B cell (primary cell): ENCODE data around the gene GAD2. TPM values are rescaled to one million over a fixed set of nuclear protein-coding genes. Genes with fewer than 3 reads are reported as not detected.

Source experiments
- ATAC-seq: fragments of 200-7000 bp; cut with Tn5 transposase; one replicate; pipeline ENCODE4 v1.10.0; 2021; ENCODE audit warnings: low read depth, mild to moderate bottlenecking, moderate number of reproducible peaks, moderate library complexity
- CTCF ChIA-PET: fragments of 350-600 bp; sonication (Branson Sonifier 250); formaldehyde crosslinking; loops from one replicate; lab custom pipeline; 2021; ENCODE audit warnings: antibody characterized with exemption, inconsistent platforms; lab: Charles Lee
- POLR2A ChIA-PET: fragments of 350-600 bp; sonication (Branson Sonifier 250); formaldehyde crosslinking; loops from one replicate; lab custom pipeline; 2021; ENCODE audit warnings: antibody characterized with exemption; lab: Charles Lee
- DNase-seq: peaks from one replicate; pipeline ENCODE4 v3.0.0; 2013
- H2AFZ ChIP-seq: 2 replicates; pipeline ENCODE4 v1.6.1; 2012; ENCODE audit warnings: mild to moderate bottlenecking, low read depth, low read length; ENCODE audit not compliant: insufficient read depth, poor library complexity, severe bottlenecking
- H3K27ac ChIP-seq, 2 donors: 1 replicate in 1 of 2; 2 replicates in 1 of 2; pipeline ENCODE4 v1.5.1; 2012 to 2013; ENCODE audit warnings: low read length in 2 of 2, mild to moderate bottlenecking in 2 of 2, moderate library complexity in 1 of 2
- H3K27me3 ChIP-seq, 4 experiments: fragments of 200-600 bp in 1 of 4; sonication (generic) in 1 of 4; replicated peaks in 1 of 4; 1 replicate in 2 of 4; 2 replicates in 2 of 4; pipeline versions ENCODE4 v1.6.1 to v1.7.0; 2013 to 2016; ENCODE audit warnings: low read length in 3 of 4, mild to moderate bottlenecking in 2 of 4, mixed read lengths in 1 of 4, moderate library complexity in 1 of 4; ENCODE audit not compliant: insufficient read depth in 4 of 4, control insufficient read depth in 3 of 4; ENCODE audit errors: control extremely low read depth in 1 of 4
- H3K36me3 ChIP-seq, 2 experiments: replicated peaks in 1 of 2; 1 replicate in 1 of 2; 2 replicates in 1 of 2; pipeline versions ENCODE4 v1.6.1 to v1.7.1; 2013; ENCODE audit warnings: low read length in 1 of 2; ENCODE audit not compliant: insufficient read depth in 2 of 2, control insufficient read depth in 1 of 2; ENCODE audit errors: control extremely low read depth in 1 of 2, extremely low read depth in 1 of 2
- H3K4me1 ChIP-seq, 2 donors: fragments of 200-600 bp in 1 of 2; sonication (generic) in 1 of 2; 1 replicate in 1 of 2; 2 replicates in 1 of 2; pipeline versions ENCODE4 v1.5.1 to v1.6.1; 2013 to 2017; ENCODE audit warnings: low read length in 2 of 2; ENCODE audit not compliant: control insufficient read depth in 2 of 2, insufficient read depth in 2 of 2
- H3K4me2 ChIP-seq: replicated peaks from 2 replicates; pipeline ENCODE3; 2012; ENCODE audit warnings: mild to moderate bottlenecking, low read depth, low read length; ENCODE audit not compliant: poor library complexity, severe bottlenecking
- H3K4me3 ChIP-seq, 5 experiments: fragments of 200-600 bp in 1 of 5; sonication (generic) in 1 of 5; 1 replicate in 3 of 5; 2 replicates in 2 of 5; pipeline versions ENCODE4 v1.5.1 to v1.7.0; 2011 to 2016; ENCODE audit warnings: low read length in 4 of 5, mild to moderate bottlenecking in 4 of 5, low read depth in 2 of 5, control low read depth in 1 of 5, moderate library complexity in 1 of 5; ENCODE audit not compliant: insufficient read depth in 1 of 5; ENCODE audit errors: control extremely low read depth in 1 of 5, extremely low read depth in 1 of 5
- H3K79me2 ChIP-seq: fragments of 200-600 bp; sonication (generic); one replicate; pipeline ENCODE4 v1.6.0; 2016; ENCODE audit warnings: low read length; ENCODE audit not compliant: control insufficient read depth, insufficient read depth
- H3K9ac ChIP-seq: fragments of 200-600 bp; sonication (generic); 2 replicates; pipeline ENCODE4 v1.6.1; 2017; ENCODE audit warnings: mild to moderate bottlenecking, low read length, moderate library complexity
- H3K9me3 ChIP-seq, 3 donors: one replicate each; pipeline versions ENCODE4 v1.6.1 to v1.7.1; 2013; ENCODE audit warnings: low read length in 2 of 3; ENCODE audit not compliant: control insufficient read depth in 2 of 3, insufficient read depth in 1 of 3; ENCODE audit errors: control extremely low read depth in 1 of 3
- H4K20me1 ChIP-seq: 2 replicates; pipeline ENCODE4 v1.6.0; 2012; ENCODE audit warnings: mild to moderate bottlenecking, low read length; ENCODE audit not compliant: insufficient read depth, control insufficient read depth, poor library complexity, severe bottlenecking
- H3K27ac Mint-ChIP-seq: one replicate; pipeline ENCODE4 v1.8.0; 2021; ENCODE audit warnings: mixed read lengths
- H3K27me3 Mint-ChIP-seq: one replicate; pipeline ENCODE4 v1.8.0; 2021; ENCODE audit warnings: mixed read lengths
- H3K4me1 Mint-ChIP-seq: one replicate; pipeline ENCODE4 v1.8.0; 2021; ENCODE audit warnings: mixed read lengths
- H3K4me3 Mint-ChIP-seq: one replicate; pipeline ENCODE4 v1.8.0; 2021; ENCODE audit warnings: mixed read lengths
- H3K9me3 Mint-ChIP-seq: one replicate; pipeline ENCODE4 v1.8.0; 2022; ENCODE audit warnings: mixed read lengths; ENCODE audit not compliant: insufficient read depth
- EZH2 ChIP-seq: IDR thresholded peaks from 2 replicates; pipeline ENCODE4 v1.6.1; 2012; ENCODE audit warnings: borderline replicate concordance, low read depth, mild to moderate bottlenecking, moderate library complexity, low read length; ENCODE audit not compliant: insufficient read depth, poor library complexity, severe bottlenecking
- WGBS: methylation state at CpG from one replicate; pipeline ENCODE4 v1.1.5; 2013; ENCODE audit warnings: missing lambda C conversion rate; ENCODE audit not compliant: insufficient coverage; 5-methylcytosine and 5-hydroxymethylcytosine counted together
- intact Hi-C: fragments of 100-400 bp; cut with micrococcal nuclease; formaldehyde crosslinking; loops from one replicate; pipeline ENCODE4 v1.10.0; 2022
- polyA plus RNA-seq: library from polyadenylated mRNA; depleted of rRNA; stranded (reverse); fragments of >200 nt; gene quantifications from 2 replicates; pipeline ENCODE4 v1.2.3, GENCODE V29; 2012
- total RNA-seq, 2 donors: library from RNA; stranded (reverse); fragments of 120-200 nt in 1 of 2; gene quantifications; 1 replicate in 1 of 2; 2 replicates in 1 of 2; pipeline versions ENCODE4 v1.2.3 to v1.2.4, GENCODE V29; 2013 to 2022
- TF ChIP-seq, protein P1 (sequence below): fragments of 200-600 bp; IDR thresholded peaks from one replicate; pipeline ENCODE4 v1.8.0; 2022; ENCODE audit warnings: antibody characterized with exemption, mild to moderate bottlenecking

The GAD2 gene
- total and polyA plus RNA-seq, 2 donors (not counting 1 experiment from before 2014, with no cell fraction given), result not detected

DNA sequence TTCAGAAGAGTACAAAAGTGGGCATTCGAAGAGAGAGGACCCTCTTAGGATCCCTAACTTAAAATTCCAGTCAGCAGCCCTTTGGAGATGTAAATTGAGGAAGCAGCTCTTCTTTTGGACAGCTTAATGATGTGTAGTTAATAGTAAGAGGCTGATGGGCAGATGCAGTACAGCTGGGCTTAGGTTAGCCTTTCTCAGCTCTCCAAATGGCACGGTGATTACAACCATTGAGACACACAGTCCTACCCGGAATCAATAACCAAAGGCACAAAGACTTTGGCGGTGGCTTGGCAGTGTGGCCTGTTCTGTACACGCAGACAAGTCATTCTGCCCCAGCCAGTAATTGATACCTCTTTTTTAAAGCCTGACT, 26.8 kb downstream of the GAD2 start:
- Mint-ChIP-seq H3K4me1 (no peaks in the 10 kb centered on the region), H3K4me3 (no peak overlapping the region), H3K9me3 (no peaks in the 10 kb centered on the region), H3K27me3 (peaks cover 30% of the 10 kb centered on the region), H3K27ac (no peak overlapping the region)
- Histone ChIP-seq H3K9me3 (no peaks in the 10 kb centered on the region), H3K4me3 (no peak overlapping the region), H2AFZ (no peak overlapping the region), H3K9ac (no peak overlapping the region), H3K4me1 (no peaks in the 10 kb centered on the region), H3K4me2 (no peak overlapping the region), H3K79me2 (no peaks in the 10 kb centered on the region), H3K36me3 (no peaks in the 10 kb centered on the region), H3K27me3 (peaks cover 0 to 4% (median 3%) of the 10 kb centered on the region in 4 experiments), H3K27ac (no peak overlapping the region), H4K20me1 (no peaks in the 10 kb centered on the region)
- ChIA-PET POLR2A (no interaction called here), CTCF (no interaction called here)
- ATAC-seq, result no peak
- WGBS, result 73% methylated on average over 4 of the region's 5 CpGs
- no peak for DNase-seq
- intact Hi-C loops, result no loop called here
- no peak for TF ChIP-seq EZH2
- TF ChIP-seq, protein P1, sequence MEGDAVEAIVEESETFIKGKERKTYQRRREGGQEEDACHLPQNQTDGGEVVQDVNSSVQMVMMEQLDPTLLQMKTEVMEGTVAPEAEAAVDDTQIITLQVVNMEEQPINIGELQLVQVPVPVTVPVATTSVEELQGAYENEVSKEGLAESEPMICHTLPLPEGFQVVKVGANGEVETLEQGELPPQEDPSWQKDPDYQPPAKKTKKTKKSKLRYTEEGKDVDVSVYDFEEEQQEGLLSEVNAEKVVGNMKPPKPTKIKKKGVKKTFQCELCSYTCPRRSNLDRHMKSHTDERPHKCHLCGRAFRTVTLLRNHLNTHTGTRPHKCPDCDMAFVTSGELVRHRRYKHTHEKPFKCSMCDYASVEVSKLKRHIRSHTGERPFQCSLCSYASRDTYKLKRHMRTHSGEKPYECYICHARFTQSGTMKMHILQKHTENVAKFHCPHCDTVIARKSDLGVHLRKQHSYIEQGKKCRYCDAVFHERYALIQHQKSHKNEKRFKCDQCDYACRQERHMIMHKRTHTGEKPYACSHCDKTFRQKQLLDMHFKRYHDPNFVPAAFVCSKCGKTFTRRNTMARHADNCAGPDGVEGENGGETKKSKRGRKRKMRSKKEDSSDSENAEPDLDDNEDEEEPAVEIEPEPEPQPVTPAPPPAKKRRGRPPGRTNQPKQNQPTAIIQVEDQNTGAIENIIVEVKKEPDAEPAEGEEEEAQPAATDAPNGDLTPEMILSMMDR, result no peak

DNA sequence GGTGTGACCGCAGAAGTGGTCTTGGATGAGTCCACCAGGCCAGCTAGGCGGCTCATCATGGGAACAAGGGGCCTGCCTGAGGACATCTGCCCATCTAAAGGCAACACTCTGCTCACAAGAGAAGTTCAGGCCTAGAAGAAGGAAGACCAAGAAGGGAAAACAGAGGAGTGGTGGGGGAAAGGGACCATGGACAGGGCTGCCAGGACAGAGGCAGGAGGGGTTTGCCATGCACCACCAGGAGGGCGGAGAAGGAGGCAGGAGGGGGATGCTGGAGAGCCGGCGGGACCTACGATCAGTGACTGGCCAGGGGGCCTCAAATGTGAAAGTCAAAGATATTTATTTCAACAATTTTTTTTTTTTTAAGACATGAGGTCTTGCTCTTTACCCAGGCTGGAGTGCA, 33.1 kb downstream of the GAD2 start:
- Histone ChIP-seq H3K9me3 (no peaks in the 10 kb centered on the region), H3K9ac (no peak overlapping the region), H3K27me3 (no peaks in the 10 kb centered on the region), H3K79me2 (no peaks in the 10 kb centered on the region), H3K4me2 (no peak overlapping the region), H2AFZ (no peak overlapping the region), H4K20me1 (no peaks in the 10 kb centered on the region), H3K4me3 (no peak overlapping the region), H3K4me1 (no peaks in the 10 kb centered on the region), H3K27ac (no peak overlapping the region), H3K36me3 (no peaks in the 10 kb centered on the region)
- H3K27ac Mint-ChIP-seq, result no peak overlapping the region
- ATAC-seq (no peak), DNase-seq (no peak)
- ChIA-PET POLR2A (no interaction called here), CTCF (no interaction called here)
- no peaks in the 10 kb centered on the region for H3K4me1 Mint-ChIP-seq
- intact Hi-C loops, result no loop called here
- TF ChIP-seq, protein P1, result no peak
- TF ChIP-seq EZH2, result no peak
- 100% methylated on average over 1 of the region's 6 CpGs for WGBS
- peaks cover 9% of the 10 kb centered on the region for H3K27me3 Mint-ChIP-seq
- H3K4me3 Mint-ChIP-seq, result no peak overlapping the region
- no peaks in the 10 kb centered on the region for H3K9me3 Mint-ChIP-seq
